Ovary (tissue), 9 donors: ENCODE results near the gene CA6. TPM values are rescaled to one million over a fixed set of nuclear protein-coding genes. Genes with fewer than 3 reads are reported as not detected.

ENCODE experiments used
- DNase-seq, 5 donors: peaks; one replicate each; pipeline ENCODE4 v3.0.0-alpha.2; 2019 to 2020
- H3K27ac ChIP-seq, 2 donors: fragments of 200-600 bp; one replicate each; pipeline versions ENCODE4 v1.5.1 to v1.8.0; 2019 to 2022
- H3K27me3 ChIP-seq: fragments of 200-600 bp; one replicate; pipeline ENCODE4 v1.8.0; 2022
- H3K36me3 ChIP-seq: fragments of 200-600 bp; sonication (generic); one replicate; pipeline ENCODE4 v1.5.1; 2019
- H3K4me1 ChIP-seq: one replicate; pipeline ENCODE4 v1.8.1; 2013; ENCODE audit warnings: mild to moderate bottlenecking, moderate library complexity; ENCODE audit not compliant: insufficient read depth
- H3K4me3 ChIP-seq: fragments of 200-600 bp; sonication (generic); one replicate; pipeline ENCODE4 v1.5.1; 2017
- H3K9me3 ChIP-seq, 2 donors: fragments of 200-600 bp in 1 of 2; sonication (generic) in 1 of 2; one replicate each; pipeline versions ENCODE4 v1.5.1 to v1.8.1; 2013 to 2019; ENCODE audit warnings: mild to moderate bottlenecking in 1 of 2, moderate library complexity in 1 of 2
- CTCF ChIP-seq, 3 donors: fragments of 450-650 bp in 2 of 3; fragments of 200-600 bp in 1 of 3; IDR thresholded peaks; one replicate each; pipeline versions ENCODE4 v1.5.1 to v1.8.0; 2016 to 2022; ENCODE audit warnings: antibody characterized with exemption in 3 of 3, mild to moderate bottlenecking in 1 of 3
- EP300 ChIP-seq: sonication (generic); formaldehyde crosslinking; IDR thresholded peaks from one replicate; pipeline ENCODE4 v1.6.1; 2017; ENCODE audit warnings: antibody characterized with exemption
- POLR2A ChIP-seq: fragments of 450-650 bp; IDR thresholded peaks from one replicate; pipeline ENCODE4 v1.6.1; 2017; ENCODE audit warnings: antibody characterized with exemption, mild to moderate bottlenecking, moderate library complexity
- WGBS, 3 donors: extraction: QIAGEN DNeasy Blood & Tissue Kit in 1 of 3; methylation state at CpG; one replicate each; pipeline versions ENCODE4 v1.1.5 to v1.1.7; 2013 to 2017; 5-methylcytosine and 5-hydroxymethylcytosine counted together
- intact Hi-C, 4 donors: fragments of 100-400 bp; cut with DNase I; formaldehyde crosslinking; loops; one replicate each; pipeline versions ENCODE4 v1.11.0 to v1.15.1; 2022 to 2023
- polyA plus RNA-seq, 2 donors: library from polyadenylated mRNA; stranded (reverse); fragments of 200-250 nt in 1 of 2; fragments of 350-450 nt in 1 of 2; fragmentation: Illumina TruSeq in 1 of 2; extraction: RNeasy Lipid Tissue Mini Kit (QIAGEN cat#74804) in 1 of 2; gene quantifications; one replicate each; pipeline ENCODE4 v1.2.3, GENCODE V29; 2013 to 2014
- total RNA-seq, 7 donors: library from RNA; depleted of rRNA in 2 of 7; stranded (reverse); fragments of >200 nt in 2 of 7; fragmentation: NEBNext Ultra II Directional in 3 of 7; extraction: Animal tissue kit (Norgen Biotek cat#: 25700) in 3 of 7; gene quantifications; one replicate each; pipeline versions ENCODE4 v1.1.0 to v1.2.4, GENCODE V29; 2016 to 2023
- donor health status: DM: no; HTN: no; CAD: no; lungs with moderate emphysema.
- donor health status: DM: no; HTN: no; CAD: no.
- donor health status: Bipolar disorder and iron deficiency.
- donor health status: DM: yes; HTN: yes; CAD: no.
- donor health status: DM: no; HTN: no; CAD: no.
- donor health status: DM: yes; HTN: yes; CAD: no.

CA6 gene
- total and polyA plus RNA-seq, 9 donors = not detected

- no peak for TF ChIP-seq POLR2A
- TF ChIP-seq CTCF (IDR thresholded peaks at IDR 0.05) = no peak
- TF ChIP-seq EP300 = no peak
- no peak for DNase-seq
- intact Hi-C loops = loop anchor here in 1 of 4 donors (10.0 kb wide), 1 partner anchor 84 kb away; no protein-coding TSS in a partner anchor
- no peaks in the 10 kb centered on the region for H3K36me3 ChIP-seq
- H3K4me3 ChIP-seq = no peak overlapping the region
- H3K9me3 ChIP-seq = no peaks in the 10 kb centered on the region
- WGBS, 3 donors = 85 to 95% (median 88%) methylated on average over 8 of the region's 8 CpGs
- H3K27ac ChIP-seq = no peak overlapping the region
- H3K27me3 ChIP-seq = no peaks in the 10 kb centered on the region
- no peaks in the 10 kb centered on the region for H3K4me1 ChIP-seq
Observed at GRCh38 chr1:9010781-9011323, 65.2 kb downstream of the CA6 start.

GRCh38 chr1:9013819-9014218, 68.2 kb downstream of the CA6 start:
- no peak for DNase-seq
- Histone ChIP-seq H3K27ac (no peak overlapping the region), H3K27me3 (no peaks in the 10 kb centered on the region), H3K4me1 (no peaks in the 10 kb centered on the region), H3K9me3 (no peaks in the 10 kb centered on the region), H3K4me3 (no peak overlapping the region), H3K36me3 (no peaks in the 10 kb centered on the region)
- intact Hi-C loops = loop anchor here in 1 of 4 donors (10.0 kb wide), 1 partner anchor 81 kb away; no protein-coding TSS in a partner anchor
- TF ChIP-seq EP300 = no peak
- no peak for TF ChIP-seq POLR2A
- TF ChIP-seq CTCF (IDR thresholded peaks at IDR 0.05) = no peak
- 73 to 78% (median 75%) methylated on average over 8 of the region's 8 CpGs for WGBS, 3 donors

DNA sequence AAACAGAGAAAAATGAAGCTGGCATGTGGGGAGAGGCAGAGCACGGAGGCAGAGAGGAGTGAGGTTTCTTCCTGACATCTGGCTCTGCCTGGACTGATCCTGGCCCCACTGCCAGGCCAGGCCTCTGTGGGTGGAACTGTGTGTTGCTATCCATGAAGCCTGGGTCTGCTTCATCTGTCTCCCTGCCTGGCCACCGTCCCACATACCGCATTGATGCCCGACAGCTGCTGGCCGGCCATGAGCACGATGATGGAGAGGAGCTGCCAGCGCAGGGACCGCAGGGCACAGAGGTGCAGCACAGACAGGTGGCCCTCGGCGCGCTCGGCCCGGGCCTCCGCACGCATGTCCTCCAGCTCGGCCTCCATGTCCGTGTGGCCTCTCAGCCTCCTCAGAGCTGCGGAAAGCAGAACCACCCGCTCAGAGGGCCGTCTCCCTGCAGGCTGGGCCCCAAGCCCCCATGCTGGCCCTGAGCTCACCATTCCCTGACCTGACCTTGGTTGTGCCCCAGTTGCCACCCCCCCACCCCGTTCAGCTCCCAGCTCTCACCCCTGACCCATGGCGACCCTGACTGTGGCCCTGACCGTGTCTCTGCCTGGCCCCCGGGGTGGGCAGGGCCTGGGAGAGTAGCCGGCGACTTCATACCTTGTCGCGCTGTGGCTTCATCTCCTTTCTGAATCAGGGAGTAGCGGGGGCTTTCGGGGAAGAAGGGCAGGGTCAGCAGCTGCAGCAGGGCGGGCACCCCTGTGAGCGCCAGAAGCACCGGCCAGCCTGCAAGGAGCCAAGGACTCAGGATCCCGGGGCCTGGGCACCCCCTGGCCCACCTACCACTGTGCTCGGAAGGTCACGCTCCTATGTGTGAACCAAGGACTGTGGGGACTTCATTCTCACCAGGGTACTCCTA, 69.1 kb downstream of the CA6 start:
- no peak overlapping the region for H3K4me3 ChIP-seq
- no peaks in the 10 kb centered on the region for H3K36me3 ChIP-seq
- H3K4me1 ChIP-seq = no peaks in the 10 kb centered on the region
- 70 to 85% (median 80%) methylated on average over 36 of the region's 36 CpGs for WGBS, 3 donors
- H3K9me3 ChIP-seq = no peaks in the 10 kb centered on the region
- no peak for DNase-seq
- intact Hi-C loops = loop anchor here in 2 of 4 donors (5.0 to 10.0 kb wide), 2 partner anchors 80 to 83 kb away; no protein-coding TSS in a partner anchor
- no peak for TF ChIP-seq EP300
- TF ChIP-seq CTCF (IDR thresholded peaks at IDR 0.05) = no peak
- TF ChIP-seq POLR2A = no peak
- H3K27ac ChIP-seq = no peak overlapping the region
- H3K27me3 ChIP-seq = no peaks in the 10 kb centered on the region

DNA sequence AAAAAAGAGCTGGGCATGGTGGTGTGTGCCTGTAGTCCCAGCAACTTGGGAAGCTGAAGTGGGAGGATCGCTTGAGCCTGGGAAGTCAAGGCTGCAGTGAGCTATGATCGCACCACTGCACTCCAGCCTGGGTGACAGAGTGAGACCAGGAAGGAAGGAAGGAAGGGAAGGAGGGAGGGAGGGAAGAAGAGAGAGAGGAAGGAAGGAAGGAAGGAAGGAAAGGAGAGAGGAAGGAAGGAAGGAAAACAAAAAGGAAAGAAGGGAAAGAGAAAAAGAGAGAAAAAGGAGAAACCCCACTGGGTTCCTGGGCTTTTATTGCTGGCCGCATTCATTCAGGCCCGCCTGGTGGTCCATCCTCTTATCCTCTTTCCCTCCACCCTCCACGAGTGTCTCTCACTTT, 70.8 kb downstream of the CA6 start:
- H3K4me1 ChIP-seq = peaks cover 2% of the 10 kb centered on the region
- no peaks in the 10 kb centered on the region for H3K27me3 ChIP-seq
- TF ChIP-seq POLR2A (no peak), CTCF (IDR thresholded peaks at IDR 0.05) (no peak), EP300 (no peak)
- H3K27ac ChIP-seq = no peak overlapping the region
- intact Hi-C loops = loop anchor here in 2 of 4 donors (5.0 to 10.0 kb wide), 2 partner anchors 78 to 81 kb away; no protein-coding TSS in a partner anchor
- no peaks in the 10 kb centered on the region for H3K36me3 ChIP-seq
- H3K9me3 ChIP-seq = no peaks in the 10 kb centered on the region
- no peak for DNase-seq
- H3K4me3 ChIP-seq = no peak overlapping the region
- WGBS, 3 donors = 83 to 93% (median 93%) methylated on average over 5 of the region's 5 CpGs
